GM21423 (cell line): ENCODE data around the gene RPL29.

ENCODE experiments used
- ATAC-seq: cut with Tn5 transposase; IDR thresholded peaks from one replicate; pipeline ENCODE4 v1.9.1; 2021; ENCODE audit warnings: mild to moderate bottlenecking, moderate library complexity; ENCODE audit not compliant: unreplicated experiment

Gene RPL29

DNA sequence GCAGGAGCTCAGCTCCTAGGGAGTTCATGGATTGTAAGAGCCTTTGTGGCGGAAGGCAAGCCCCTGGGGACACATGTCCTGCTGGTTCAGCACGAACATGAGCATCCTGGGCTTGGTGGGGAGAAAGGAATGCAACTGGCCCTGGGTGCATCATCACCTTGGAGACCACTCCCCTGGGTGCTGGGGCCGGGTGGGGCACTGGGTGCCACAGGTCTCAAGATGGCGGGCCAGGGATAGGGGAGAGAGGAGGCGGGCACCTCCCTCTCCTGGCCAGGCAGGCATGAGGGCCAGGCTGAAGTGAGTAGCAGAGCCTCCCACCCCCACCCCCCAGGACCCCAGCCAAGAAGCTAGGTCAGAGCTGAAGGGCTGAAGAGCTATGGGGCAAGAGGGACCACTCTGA is 29.2 kb downstream of the RPL29 start:
- ATAC-seq: no peak

DNA sequence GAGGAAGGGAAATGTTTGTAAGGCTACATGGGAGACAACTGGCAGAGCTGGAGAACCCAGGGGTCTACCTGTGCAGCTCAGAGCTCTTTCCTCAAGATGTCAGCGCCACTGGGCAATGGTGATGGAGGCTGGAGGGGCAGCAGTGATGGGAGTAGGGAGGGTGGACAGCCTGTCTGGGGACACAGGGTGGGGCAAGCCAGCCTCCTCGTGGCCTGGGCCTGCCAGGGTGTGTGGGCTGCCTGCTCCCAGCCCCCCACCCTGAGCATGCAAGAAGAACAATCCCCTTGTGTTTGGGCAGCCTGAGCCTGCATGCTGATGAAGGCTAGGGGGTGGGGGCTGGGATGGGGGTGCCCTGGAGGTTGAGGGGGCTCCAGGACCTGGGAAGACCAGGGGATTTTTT is 29.7 kb downstream of the RPL29 start:
- ATAC-seq: no peak

DNA sequence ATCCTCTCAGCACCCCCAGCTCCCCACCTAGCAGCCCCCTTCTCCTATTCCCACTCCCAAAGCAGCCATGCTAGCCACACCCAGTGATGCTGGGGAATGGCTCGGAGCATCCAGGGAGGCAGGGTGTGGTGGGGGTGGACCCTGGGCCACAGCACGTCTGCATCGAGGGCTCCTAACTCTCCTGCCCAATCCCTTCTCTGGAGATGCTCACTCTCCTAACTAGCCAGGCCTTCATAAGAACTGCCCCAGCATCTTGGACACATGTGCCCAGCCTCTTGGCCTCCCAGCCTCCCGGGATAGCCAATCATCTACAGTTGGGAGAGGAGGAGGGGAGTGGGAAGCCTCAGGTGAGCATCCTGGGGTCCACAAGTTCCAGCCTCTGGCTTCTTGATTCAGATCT is 31.2 kb downstream of the RPL29 start:
- ATAC-seq: no peak

DNA sequence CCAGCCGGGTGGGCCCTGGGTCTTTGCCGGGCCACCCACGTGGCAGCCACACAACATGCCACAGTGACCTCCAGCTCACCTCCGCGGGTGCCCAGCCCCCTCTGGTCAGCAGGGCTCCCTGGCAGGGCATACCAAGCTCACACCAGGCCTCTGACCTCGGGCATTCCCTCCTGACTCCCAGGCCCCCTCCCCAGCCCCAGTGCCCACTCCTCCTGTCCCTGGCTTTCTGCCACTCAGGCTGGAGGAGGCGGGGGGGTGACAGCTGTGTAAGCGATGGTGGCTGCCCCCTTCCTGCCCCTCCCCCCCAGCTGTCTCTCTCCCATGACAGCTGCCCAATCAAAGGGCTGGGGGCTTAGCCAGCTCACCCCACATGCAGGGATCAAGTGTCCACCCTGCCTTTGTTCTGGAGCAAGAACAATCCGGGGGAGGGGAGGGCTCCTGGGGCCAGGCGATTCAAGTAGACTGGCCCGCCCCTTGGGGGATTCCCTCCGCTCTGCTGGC is 31.7 kb downstream of the RPL29 start:
- no peak for ATAC-seq

DNA sequence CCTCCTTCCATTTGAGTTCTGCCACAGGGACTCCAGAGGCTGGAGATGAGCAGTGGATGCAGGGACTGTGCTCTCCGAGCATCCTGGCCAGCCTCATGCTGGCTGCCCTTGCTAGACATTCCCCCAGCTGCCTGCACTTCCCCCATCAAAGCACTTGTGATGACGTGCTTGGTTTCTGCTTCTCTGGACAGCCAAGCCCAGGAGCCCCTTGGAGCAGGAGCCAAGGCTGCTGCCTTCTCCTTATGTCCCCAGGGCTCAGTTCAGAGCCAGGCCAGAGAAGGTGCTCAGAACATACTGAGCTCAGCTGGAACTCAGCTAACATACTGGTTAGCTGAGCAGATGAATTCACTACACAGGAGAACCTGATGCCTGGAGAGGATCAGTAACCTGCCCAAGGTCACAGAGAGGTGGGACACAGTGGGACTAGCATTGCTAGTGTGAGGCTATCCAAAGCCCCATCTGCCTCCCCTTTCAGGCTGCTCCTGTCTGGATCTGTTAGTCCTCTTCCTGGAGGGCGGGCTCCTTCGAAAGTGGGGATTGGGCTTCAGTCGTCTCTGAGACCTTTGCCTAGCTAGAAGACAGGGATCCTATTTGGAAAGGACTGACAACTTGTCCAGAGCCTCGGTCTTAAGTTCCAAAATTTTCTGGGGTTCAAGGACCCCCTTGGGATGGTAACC is 32.7 kb downstream of the RPL29 start:
- no peak for ATAC-seq

DNA sequence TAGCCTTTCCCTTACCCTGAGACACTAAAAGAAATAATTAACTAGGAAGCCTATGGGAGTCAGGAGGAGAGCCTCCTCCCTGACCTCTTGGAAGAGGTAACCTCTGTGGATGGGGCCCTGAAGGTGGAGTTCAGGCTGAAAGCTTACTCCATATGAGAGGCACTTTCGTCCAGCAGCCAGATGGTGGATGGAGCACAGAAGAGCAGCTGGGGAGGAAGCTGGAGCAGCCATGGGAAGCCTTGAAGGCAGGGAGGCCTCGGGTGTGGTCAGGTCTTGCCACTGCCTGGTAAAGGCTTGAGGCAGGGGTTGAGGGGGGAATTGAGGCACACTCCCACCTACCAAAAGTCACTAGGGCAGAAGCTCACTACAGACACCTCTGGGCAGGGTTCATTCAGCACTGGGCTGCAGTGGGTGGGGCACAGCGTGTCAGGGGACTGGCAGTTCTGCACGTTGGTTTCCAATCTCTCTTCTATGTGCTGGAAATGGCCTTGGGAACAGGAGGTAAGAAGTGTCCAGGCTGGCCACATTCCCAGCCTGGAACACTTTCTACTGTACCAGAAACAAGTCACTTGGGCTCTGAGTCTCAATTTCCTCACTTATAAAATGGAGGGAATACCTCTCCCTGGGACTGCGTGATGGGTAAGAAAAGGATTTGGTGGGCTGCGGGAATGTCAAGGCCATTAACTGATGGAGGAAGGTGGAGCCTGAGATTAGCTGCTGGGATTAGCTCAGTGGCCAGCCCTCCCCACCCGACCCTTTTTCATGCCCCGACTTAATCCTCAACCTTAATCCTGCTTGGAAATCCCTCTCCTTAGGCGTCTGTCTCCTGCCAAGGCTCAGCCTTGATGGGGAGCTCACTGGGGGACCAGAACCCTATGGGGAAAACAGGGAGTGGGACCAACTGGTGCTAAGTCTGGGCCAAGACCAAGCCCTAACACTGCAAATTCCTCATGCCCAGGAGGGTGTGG is 33.8 kb downstream of the RPL29 start:
- ATAC-seq: no peak

DNA sequence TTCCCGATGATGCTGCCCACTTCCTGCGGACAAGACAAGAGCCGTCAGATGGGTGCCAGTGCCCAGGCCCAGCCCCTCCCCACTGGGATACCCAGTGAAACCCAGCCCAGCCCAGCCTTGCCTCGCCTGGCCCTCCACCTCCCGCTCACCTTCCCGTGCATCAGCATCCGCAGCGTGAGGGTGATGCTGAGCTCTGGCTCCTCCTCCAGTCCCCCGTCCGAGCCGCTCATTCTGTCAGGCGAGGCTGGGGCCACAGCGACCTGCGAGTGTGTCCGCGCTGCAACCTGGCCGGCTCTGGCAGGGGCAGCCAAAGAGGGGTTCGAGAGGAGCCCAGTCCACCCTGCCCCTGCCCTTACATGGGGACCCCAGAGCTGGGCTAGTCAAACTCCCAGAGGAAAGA is 34.7 kb downstream of the RPL29 start:
- ATAC-seq: no peak

DNA sequence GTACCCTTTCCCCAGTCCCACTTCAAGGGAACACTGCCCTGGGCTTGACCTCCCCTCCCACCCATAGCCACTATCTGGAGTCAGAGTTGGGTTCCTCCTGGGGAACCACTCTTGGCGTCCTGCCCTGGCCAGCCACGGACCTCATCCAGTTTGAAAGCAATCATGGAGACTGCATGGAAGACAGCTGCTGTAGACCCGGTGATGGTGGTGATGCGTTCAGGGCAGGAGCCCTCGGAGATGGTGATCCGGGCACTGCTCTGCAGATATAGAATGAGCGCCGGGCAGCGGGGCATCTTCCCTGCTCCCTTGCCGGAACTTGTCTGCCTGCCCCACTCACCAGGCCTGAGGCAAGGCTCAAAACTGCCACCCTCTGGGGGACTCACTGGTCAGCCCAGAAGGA is 35.3 kb downstream of the RPL29 start:
- no peak for ATAC-seq

DNA sequence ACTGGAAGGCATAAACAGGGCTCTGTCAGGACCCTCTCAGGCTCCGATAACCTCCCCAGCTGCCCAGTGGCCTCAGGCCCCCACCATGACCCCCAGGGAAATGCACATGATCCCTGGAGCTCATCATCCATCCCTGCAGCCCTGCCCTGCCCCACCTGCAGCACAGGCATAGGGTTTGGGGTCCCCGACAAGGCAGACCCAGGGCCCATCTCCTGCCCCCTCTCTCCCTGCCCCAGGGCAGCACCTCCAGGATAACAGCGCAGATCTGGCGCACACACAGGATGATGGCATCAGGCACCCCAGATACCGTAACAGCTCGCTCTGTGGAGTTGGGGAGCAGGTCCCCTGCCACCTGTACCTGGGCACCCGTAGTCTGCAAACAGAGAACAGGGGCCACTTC is 36.0 kb downstream of the RPL29 start:
- no peak for ATAC-seq

DNA sequence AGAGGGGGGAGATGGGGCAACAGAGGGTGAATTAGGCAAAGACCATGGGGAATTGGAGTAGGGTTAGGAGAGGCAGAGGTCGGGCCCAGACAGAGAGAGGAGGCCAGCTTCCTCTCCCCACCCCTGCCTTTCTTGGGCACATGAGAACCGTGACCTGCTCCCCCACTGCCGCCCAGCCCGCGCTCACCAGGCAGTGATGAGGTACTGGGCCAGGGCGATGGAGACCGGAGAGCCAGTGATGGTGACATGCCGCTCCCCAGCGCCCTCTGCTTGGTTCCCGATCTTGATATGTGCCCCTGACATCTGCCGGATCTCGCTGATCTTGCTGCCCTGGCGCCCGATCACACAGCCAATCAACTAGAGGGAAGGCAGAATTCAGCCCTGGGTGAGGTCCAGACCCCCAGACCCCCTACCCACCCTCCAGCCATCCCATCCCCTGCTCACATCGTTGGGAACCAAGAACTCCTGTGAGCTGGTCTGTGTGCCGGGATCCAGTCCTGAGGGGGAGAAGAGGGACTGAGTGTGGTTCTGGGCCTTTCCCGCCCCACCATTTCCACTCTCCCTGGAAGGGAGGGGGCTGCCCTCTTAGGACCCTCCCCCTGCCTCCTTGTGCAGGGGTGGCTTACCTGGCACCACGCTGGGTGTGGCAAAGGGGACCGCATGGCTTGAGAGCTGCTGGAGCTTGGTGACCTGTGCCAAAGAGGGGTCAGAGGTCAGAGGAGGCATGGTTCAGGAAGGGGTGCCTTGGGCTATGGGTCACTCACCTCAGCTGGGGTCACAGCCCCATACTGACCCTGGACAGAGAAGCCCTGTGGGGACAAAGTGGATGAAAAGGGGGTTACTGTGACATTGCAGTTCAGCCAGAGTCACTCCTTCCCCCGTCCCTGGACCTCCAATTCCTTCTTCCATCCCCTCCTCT is 36.8 kb downstream of the RPL29 start:
- no peak for ATAC-seq

DNA sequence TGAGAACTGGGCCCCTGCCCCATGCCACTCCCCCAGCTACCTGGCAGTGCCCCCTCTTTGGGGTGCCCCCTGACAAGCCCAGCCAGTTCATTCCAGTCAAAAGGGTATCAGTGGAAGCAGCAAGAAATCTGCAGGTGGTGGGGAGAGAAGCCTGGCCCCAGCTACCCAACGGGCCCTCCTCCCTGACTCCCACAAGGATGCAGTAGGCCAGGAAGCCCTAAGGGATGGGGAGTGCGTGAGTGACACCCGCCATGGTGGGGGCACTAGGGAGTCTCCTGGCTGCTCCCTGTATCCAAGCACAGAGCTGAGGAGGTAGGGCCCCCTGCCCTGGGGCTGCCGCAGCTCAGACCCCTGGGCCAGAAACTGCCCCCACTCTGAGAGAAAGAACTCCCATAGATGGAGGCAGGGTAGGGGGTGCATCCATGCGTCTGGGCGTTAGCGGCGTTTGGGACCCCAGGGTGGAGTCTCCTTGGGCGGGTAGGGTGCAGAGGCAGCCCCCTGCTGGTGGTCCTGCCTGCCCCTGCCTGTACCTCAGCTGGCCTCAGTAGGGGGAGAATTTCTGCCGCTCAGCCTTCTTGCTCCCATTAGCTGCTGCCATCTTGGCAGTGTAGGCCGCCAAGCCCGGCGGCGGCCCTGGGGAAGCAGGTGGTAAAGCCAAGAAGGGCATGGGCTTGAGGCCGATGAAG is 38.0 kb downstream of the RPL29 start:
- ATAC-seq: no peak

DNA sequence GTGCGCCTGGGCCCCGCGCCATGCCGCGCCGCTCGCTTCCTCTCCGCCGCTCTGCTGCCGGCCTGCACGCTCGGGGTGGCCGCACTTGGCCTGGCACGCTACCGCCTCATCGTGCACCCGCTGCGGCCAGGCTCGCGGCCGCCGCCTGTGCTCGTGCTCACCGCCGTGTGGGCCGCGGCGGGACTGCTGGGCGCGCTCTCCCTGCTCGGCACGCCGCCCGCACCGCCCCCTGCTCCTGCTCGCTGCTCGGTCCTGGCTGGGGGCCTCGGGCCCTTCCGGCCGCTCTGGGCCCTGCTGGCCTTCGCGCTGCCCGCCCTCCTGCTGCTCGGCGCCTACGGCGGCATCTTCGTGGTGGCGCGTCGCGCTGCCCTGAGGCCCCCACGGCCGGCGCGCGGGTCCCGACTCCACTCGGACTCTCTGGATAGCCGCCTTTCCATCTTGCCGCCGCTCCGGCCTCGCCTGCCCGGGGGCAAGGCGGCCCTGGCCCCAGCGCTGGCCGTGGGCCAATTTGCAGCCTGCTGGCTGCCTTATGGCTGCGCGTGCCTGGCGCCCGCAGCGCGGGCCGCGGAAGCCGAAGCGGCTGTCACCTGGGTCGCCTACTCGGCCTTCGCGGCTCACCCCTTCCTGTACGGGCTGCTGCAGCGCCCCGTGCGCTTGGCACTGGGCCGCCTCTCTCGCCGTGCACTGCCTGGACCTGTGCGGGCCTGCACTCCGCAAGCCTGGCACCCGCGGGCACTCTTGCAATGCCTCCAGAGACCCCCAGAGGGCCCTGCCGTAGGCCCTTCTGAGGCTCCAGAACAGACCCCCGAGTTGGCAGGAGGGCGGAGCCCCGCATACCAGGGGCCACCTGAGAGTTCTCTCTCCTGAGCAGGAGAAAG is 39.6 kb downstream of the RPL29 start:
- no peak for ATAC-seq

DNA sequence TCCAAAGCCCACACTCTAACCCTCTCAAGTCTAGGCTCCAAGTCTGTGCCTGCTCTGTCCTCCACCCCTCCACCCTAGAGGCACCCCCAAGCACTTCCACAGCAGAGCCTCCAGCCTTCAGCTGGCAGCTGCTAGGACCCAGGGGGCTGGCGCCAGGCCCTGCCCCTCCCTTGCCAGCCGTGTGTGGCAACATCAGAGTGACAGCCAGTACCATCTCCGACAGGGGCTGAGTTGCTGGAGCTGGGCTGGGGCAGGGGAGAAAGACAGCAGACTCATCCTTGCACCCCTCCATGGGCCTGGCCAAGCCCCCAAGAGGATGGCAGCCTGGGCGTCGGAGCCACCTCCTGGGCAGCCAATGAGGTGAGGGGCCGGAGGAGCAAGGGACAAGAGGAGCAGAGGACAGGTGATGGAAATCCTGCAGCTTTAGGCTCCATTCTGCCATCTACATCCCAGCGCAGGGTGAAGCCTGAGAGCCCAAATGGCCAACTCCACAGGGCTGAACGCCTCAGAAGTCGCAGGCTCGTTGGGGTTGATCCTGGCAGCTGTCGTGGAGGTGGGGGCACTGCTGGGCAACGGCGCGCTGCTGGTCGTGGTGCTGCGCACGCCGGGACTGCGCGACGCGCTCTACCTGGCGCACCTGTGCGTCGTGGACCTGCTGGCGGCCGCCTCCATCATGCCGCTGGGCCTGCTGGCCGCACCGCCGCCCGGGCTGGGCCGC is 40.4 kb downstream of the RPL29 start, which contains the start of gene GPR62:
Gene GPR62, plus strand, starts transcription at position 207 of the 718 bp plus-strand sequence. Its CDS starts 272 bp downstream, at position 479.
- no peak for ATAC-seq

DNA sequence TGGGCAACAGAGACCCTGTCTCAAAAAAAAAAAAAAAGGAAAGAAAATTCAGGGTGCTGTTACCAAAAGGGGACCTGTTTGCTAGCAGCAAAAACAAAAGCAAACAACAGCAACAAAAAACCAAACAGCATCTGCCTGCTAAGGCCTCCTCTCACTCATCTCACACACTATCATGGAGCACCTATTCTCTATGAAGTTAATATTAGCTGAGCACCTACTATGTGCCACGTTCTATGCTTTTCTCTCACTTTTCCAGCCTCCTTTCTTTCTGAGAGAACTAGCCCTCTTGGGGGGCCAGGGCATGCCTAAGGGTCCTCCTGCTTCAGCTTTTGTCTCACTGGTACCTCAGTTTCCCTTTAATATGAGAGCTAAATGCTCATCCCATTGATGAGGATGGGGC is 41.0 kb downstream of the RPL29 start:
- no peak for ATAC-seq

DNA sequence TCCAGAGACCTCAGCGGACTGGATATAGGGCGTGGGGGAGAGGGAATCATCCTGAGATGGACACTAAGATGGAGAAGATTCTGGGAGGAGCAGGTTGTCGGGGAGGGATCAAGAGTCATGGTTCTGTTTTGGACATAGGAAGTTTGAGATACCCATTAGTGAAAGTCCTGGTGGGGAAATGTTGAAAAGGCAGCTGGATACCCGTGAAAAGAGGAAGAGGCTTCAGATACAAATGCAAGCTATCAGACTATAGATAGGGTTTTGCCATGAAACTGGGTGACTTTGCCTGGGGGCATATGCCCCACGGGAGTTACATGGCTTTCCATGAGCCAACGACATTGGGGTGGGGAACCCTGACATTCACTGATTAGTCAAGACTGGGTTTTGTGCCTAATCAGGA is 41.6 kb downstream of the RPL29 start:
- ATAC-seq: no peak

DNA sequence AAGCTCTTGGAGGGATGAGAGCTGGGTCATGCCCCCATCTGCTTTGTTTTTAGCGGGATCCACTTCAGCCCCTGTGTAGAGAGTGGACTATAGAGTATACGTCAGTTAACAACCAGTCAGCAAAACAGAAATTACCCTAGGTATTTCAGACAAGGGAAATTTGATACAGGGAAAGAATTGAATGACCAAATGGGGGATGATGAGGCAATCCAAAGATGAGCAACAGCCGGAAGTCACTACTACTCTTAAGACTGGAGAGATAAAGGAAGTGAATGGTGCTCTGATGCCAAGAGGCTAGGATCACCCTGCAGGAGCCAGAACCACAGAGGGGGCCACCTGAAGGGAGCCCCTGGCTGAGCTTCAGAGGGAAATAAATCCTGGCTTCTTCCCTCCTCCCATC is 42.2 kb downstream of the RPL29 start:
- no peak for ATAC-seq

DNA sequence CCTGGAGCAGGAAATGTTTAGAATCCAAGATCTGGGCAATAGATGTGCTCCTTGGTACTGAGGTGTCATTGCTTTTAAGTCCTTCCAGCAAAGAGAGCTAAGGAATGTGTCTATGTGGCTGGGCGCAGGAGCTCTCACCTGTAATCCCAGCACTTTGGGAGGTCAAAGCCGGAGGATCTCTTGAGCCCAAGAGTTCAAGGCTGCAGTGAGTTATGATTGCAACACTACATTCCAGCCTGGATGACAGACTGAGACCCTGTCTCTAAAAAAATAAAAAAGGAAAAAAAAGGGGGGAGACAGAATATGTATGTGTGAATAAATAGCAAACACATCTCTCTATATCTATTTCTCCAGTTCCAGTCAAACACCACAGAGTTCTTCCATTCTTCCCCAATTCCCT is 44.8 kb downstream of the RPL29 start:
- no peak for ATAC-seq

DNA sequence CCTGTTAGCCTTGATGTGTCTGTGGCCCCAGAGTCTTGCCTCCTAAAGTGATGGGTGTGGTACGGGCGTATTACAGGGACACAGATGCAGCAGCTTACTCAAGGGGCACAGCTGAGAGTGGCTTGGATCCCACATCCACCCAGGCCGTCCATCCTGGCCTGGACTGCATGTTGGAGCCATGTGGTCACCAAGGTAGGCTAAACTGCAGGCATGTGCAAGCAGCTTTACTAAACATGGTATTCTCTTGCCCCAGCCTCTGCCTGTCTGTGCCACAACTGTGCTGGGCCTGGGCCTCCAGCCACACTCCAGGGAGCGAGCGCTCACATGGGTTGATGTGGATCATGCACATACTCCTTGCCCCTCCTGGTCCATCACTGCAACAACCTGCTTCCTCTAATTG is 46.6 kb downstream of the RPL29 start:
- ATAC-seq: no peak
